Fibroblast of the aortic adventitia (primary cell): ENCODE results near the gene KLK6. TPM values are rescaled to one million over a fixed set of nuclear protein-coding genes. Genes with fewer than 3 reads are reported as not detected.

Source experiments
- DNase-seq: peaks from one replicate; pipeline ENCODE4 v3.0.0-alpha.2; 2010; ENCODE audit warnings: low read depth
- H3K4me3 ChIP-seq: 2 replicates; pipeline ENCODE4 v1.5.1; 2011; ENCODE audit warnings: low read depth, mild to moderate bottlenecking, control low read depth, low read length, moderate library complexity
- CTCF ChIP-seq: IDR thresholded peaks from 2 replicates; pipeline ENCODE4 v1.5.1; 2011; ENCODE audit warnings: mild to moderate bottlenecking, low read length, control low read depth, inconsistent platforms; ENCODE audit not compliant: insufficient read depth
- total RNA-seq: library from RNA; depleted of rRNA; stranded (reverse); fragments of >200 nt; gene quantifications from 2 replicates; pipeline ENCODE4 v1.2.3, GENCODE V29; 2012; ENCODE audit warnings: low replicate concordance

Gene KLK6
- total RNA-seq, 1 donor: not detected

GRCh38 chr19:50980208-50980607 lies 10.8 kb upstream of the KLK6 start:
- H3K4me3 ChIP-seq: no peak overlapping the region
- no peak for TF ChIP-seq CTCF
- no peak for DNase-seq

- no peak for DNase-seq
- no peak for TF ChIP-seq CTCF
- H3K4me3 ChIP-seq: no peak overlapping the region
These were observed 10.4 kb upstream of the KLK6 start for GRCh38 chr19:50979758-50980157.

- no peak for TF ChIP-seq CTCF
- H3K4me3 ChIP-seq: no peak overlapping the region
- DNase-seq: no peak
These were observed 9.5 kb upstream of the KLK6 start for GRCh38 chr19:50978772-50979390.

- no peak for TF ChIP-seq CTCF
- no peak overlapping the region for H3K4me3 ChIP-seq
- no peak for DNase-seq
These were observed 8.2 kb upstream of the KLK6 start for GRCh38 chr19:50977626-50978025.

- H3K4me3 ChIP-seq: no peak overlapping the region
- no peak for DNase-seq
- no peak for TF ChIP-seq CTCF
These were observed 6.4 kb upstream of the KLK6 start for GRCh38 chr19:50975766-50976165.

GRCh38 chr19:50974702-50975556 lies 5.5 kb upstream of the KLK6 start:
- H3K4me3 ChIP-seq: no peak overlapping the region
- no peak for TF ChIP-seq CTCF
- no peak for DNase-seq
